OCI-LY7 (cell line): Measurements from ENCODE around the gene ANAPC5. TPM values are rescaled to one million over a fixed set of nuclear protein-coding genes. Genes with fewer than 3 reads are reported as not detected.

ENCODE experiments used
- BruUV-seq: library from RNA; stranded (reverse); fragments of 400-500 nt; replicated peaks from 2 replicates; lab custom pipeline; 2021; lab: Mats Ljungman, UMichigan
- CTCF ChIA-PET: fragments of 300-600 bp; sonication (Branson Sonifier 250); formaldehyde crosslinking; loops from one replicate; lab custom pipeline; 2022; ENCODE audit warnings: antibody characterized with exemption; ENCODE audit not compliant: unreplicated experiment; lab: Charles Lee
- POLR2A ChIA-PET: fragments of 300-600 bp; sonication (Branson Sonifier 250); formaldehyde crosslinking; loops from one replicate; lab custom pipeline; 2022; ENCODE audit warnings: antibody characterized with exemption; lab: Charles Lee
- DNase-seq: peaks from one replicate; pipeline ENCODE4 v3.0.0-alpha.2; 2015; ENCODE audit warnings: low spot score
- H2AFZ ChIP-seq: fragments of 200-600 bp; sonication (generic), shearing (Covaris generic); 2 replicates; pipeline ENCODE4 v1.6.1; 2014; ENCODE audit warnings: mild to moderate bottlenecking, antibody characterized with exemption, low read length, moderate library complexity
- H3K27ac ChIP-seq: fragments of 200-600 bp; sonication (generic); 2 replicates; pipeline ENCODE4 v1.5.1; 2014; ENCODE audit warnings: mixed run types, low read depth, mild to moderate bottlenecking, moderate library complexity, low read length, inconsistent platforms; ENCODE audit not compliant: poor library complexity, severe bottlenecking
- H3K36me3 ChIP-seq: fragments of 200-600 bp; sonication (generic); 2 replicates; pipeline ENCODE4 v1.6.1; 2014; ENCODE audit warnings: mild to moderate bottlenecking, antibody characterized with exemption, low read length, moderate library complexity, mixed read lengths; ENCODE audit not compliant: insufficient read depth
- H3K4me1 ChIP-seq: fragments of 200-600 bp; sonication (generic); 2 replicates; pipeline ENCODE4 v1.5.1; 2014; ENCODE audit warnings: mild to moderate bottlenecking, low read length; ENCODE audit not compliant: insufficient read depth, poor library complexity, severe bottlenecking
- H3K4me2 ChIP-seq: fragments of 200-600 bp; sonication (generic); 2 replicates; pipeline ENCODE4 v1.6.1; 2014; ENCODE audit warnings: mild to moderate bottlenecking, low read length
- H3K4me3 ChIP-seq: fragments of 200-600 bp; sonication (generic); 2 replicates; pipeline ENCODE4 v1.5.1; 2014; ENCODE audit warnings: mild to moderate bottlenecking, low read depth, low read length; ENCODE audit not compliant: poor library complexity, severe bottlenecking
- H3K79me2 ChIP-seq: fragments of 200-600 bp; sonication (generic); 2 replicates; pipeline ENCODE4 v1.6.1; 2016; ENCODE audit warnings: low read depth, mild to moderate bottlenecking, low read length, moderate library complexity, mixed read lengths; ENCODE audit not compliant: insufficient read depth
- H3K9me2 ChIP-seq: fragments of 200-600 bp; sonication (generic); 2 replicates; pipeline ENCODE4 v1.6.1; 2016; ENCODE audit warnings: mild to moderate bottlenecking, low read length, mixed read lengths; ENCODE audit not compliant: insufficient read depth
- H3K9me3 ChIP-seq: fragments of 200-600 bp; sonication (generic); 2 replicates; pipeline ENCODE4 v1.6.1; 2014; ENCODE audit warnings: mild to moderate bottlenecking, mixed run types, low read length, mixed read lengths
- H4K20me1 ChIP-seq: fragments of 200-600 bp; sonication (generic); 2 replicates; pipeline ENCODE4 v1.6.1; 2014; ENCODE audit warnings: mild to moderate bottlenecking, antibody characterized with exemption, low read length, moderate library complexity, mixed read lengths; ENCODE audit not compliant: insufficient read depth
- EZH2phosphoT487 ChIP-seq: fragments of 200-600 bp; sonication (generic); IDR thresholded peaks from 2 replicates; pipeline ENCODE4 v1.6.1; 2018; ENCODE audit warnings: low read depth, borderline replicate concordance, mild to moderate bottlenecking, mixed run types, antibody characterized with exemption, low read length, moderate library complexity, mixed read lengths
- intact Hi-C: fragments of 100-400 bp; cut with micrococcal nuclease; formaldehyde crosslinking; loops from one replicate; pipeline ENCODE4 v1.10.0; 2022; ENCODE audit not compliant: unreplicated experiment
- total RNA-seq, 2 experiments: library from RNA; depleted of rRNA in 1 of 2; stranded (reverse); fragments of >200 nt in 1 of 2; shearing (Covaris generic) in 1 of 2; gene quantifications; 2 replicates each; pipeline ENCODE4 v1.2.3, GENCODE V29; 2014 to 2022
- TF ChIP-seq, protein P1 (sequence below): fragments of 200-600 bp; sonication (generic); conservative IDR thresholded peaks from 2 replicates; pipeline ENCODE4 v1.5.1; 2014; ENCODE audit warnings: mild to moderate bottlenecking, antibody characterized with exemption, low read length, moderate library complexity, mixed read lengths

Gene ANAPC5
- total RNA-seq, 2 experiments from 2014 or later, result 186 to 217 TPM

GRCh38 chr12:121365416-121366062 lies 13.3 kb upstream of the ANAPC5 start:
- Histone ChIP-seq H3K27ac (no peak overlapping the region), H4K20me1 (no peaks in the 10 kb centered on the region), H2AFZ (no peak overlapping the region), H3K9me2 (no peaks in the 10 kb centered on the region), H3K9me3 (no peaks in the 10 kb centered on the region), H3K36me3 (no peaks in the 10 kb centered on the region), H3K4me3 (no peak overlapping the region), H3K79me2 (no peaks in the 10 kb centered on the region), H3K4me2 (no peak overlapping the region), H3K4me1 (no peaks in the 10 kb centered on the region)
- intact Hi-C loops, result no loop called here
- no peak for TF ChIP-seq EZH2phosphoT487
- TF ChIP-seq, protein P1, sequence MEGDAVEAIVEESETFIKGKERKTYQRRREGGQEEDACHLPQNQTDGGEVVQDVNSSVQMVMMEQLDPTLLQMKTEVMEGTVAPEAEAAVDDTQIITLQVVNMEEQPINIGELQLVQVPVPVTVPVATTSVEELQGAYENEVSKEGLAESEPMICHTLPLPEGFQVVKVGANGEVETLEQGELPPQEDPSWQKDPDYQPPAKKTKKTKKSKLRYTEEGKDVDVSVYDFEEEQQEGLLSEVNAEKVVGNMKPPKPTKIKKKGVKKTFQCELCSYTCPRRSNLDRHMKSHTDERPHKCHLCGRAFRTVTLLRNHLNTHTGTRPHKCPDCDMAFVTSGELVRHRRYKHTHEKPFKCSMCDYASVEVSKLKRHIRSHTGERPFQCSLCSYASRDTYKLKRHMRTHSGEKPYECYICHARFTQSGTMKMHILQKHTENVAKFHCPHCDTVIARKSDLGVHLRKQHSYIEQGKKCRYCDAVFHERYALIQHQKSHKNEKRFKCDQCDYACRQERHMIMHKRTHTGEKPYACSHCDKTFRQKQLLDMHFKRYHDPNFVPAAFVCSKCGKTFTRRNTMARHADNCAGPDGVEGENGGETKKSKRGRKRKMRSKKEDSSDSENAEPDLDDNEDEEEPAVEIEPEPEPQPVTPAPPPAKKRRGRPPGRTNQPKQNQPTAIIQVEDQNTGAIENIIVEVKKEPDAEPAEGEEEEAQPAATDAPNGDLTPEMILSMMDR, result no peak
- no TSS peak for BruUV-seq
- CTCF ChIA-PET, result no interaction called here
- no peak for DNase-seq
- POLR2A ChIA-PET, result interaction anchor here (1.4 kb wide), 1 partner anchor 13 kb away, joined by 8 read pairs; the partner anchor contains the start of gene ANAPC5

- Histone ChIP-seq H3K4me1 (no peaks in the 10 kb centered on the region), H3K27ac (no peak overlapping the region), H2AFZ (no peak overlapping the region), H3K4me3 (no peak overlapping the region), H3K79me2 (no peaks in the 10 kb centered on the region), H3K9me3 (no peaks in the 10 kb centered on the region), H3K9me2 (no peaks in the 10 kb centered on the region), H4K20me1 (no peaks in the 10 kb centered on the region), H3K36me3 (no peaks in the 10 kb centered on the region), H3K4me2 (no peak overlapping the region)
- CTCF ChIA-PET, result no interaction called here
- BruUV-seq, result no TSS peak
- DNase-seq, result no peak
- POLR2A ChIA-PET, result interaction anchor here (0.5 to 1.4 kb wide), 2 partner anchors 12 to 61 kb away, joined by 3 to 8 read pairs; partner anchors contain the start of gene ANAPC5
- intact Hi-C loops, result no loop called here
- no peak for TF ChIP-seq EZH2phosphoT487
- TF ChIP-seq, protein P1, result no peak
These were observed 12.5 kb upstream of the ANAPC5 start for GRCh38 chr12:121364683-121365121.

DNA sequence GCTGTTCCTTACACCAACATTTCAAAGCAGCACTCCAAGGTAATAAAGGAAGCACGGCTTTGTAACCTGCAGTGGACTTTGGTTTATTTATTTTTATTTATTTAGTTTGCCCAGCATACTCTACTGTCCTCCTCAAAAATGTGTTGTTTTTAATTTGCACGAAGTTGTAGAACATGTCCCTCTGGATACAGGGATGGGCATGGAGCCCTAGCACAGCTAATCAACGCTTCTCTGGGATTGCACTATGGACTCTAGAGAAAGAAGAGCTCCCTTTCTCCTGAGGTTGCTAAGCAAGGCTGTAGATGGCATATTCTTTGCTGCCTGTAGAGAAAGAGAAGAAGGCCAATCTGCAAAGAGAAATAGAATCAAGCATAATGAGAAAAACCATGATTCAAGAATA lies 5.9 kb upstream of the ANAPC5 start:
- CTCF ChIA-PET, result no interaction called here
- no peak for DNase-seq
- no TSS peak for BruUV-seq
- H2AFZ ChIP-seq, result no peak overlapping the region
- no peak overlapping the region for H3K27ac ChIP-seq
- no peaks in the 10 kb centered on the region for H3K9me2 ChIP-seq
- no peaks in the 10 kb centered on the region for H3K36me3 ChIP-seq
- H3K4me1 ChIP-seq, result peaks cover 3% of the 10 kb centered on the region
- H3K9me3 ChIP-seq, result no peaks in the 10 kb centered on the region
- no peak overlapping the region for H3K4me2 ChIP-seq
- no peaks in the 10 kb centered on the region for H4K20me1 ChIP-seq
- H3K79me2 ChIP-seq, result no peaks in the 10 kb centered on the region
- H3K4me3 ChIP-seq, result no peak overlapping the region
- intact Hi-C loops, result no loop called here
- POLR2A ChIA-PET, result no interaction called here
- no peak for TF ChIP-seq EZH2phosphoT487
- TF ChIP-seq, protein P1, result no peak
